Endometrium (tissue), 2 donors: ENCODE data around the gene TYRP1.
"Not testable (repeated sequence)": the region's sequence is repeated elsewhere in the genome, so short reads cannot be mapped to it uniquely, and the experiment has no call there.

Experiments
- FAIRE-seq: peaks from 2 replicates; lab custom pipeline; 2012; peaks lifted over from hg19 to GRCh38; lab: Jason Lieb, UNC
- donor health status: control.
- donor health status: control.

Gene TYRP1

GRCh38 chr9:12693141-12693540, at the start of gene TYRP1:
TSS of gene TYRP1 (plus strand) at chr9:12693385. CDS start at chr9:12693997, 612 bp downstream.
- FAIRE-seq, result no peak

DNA sequence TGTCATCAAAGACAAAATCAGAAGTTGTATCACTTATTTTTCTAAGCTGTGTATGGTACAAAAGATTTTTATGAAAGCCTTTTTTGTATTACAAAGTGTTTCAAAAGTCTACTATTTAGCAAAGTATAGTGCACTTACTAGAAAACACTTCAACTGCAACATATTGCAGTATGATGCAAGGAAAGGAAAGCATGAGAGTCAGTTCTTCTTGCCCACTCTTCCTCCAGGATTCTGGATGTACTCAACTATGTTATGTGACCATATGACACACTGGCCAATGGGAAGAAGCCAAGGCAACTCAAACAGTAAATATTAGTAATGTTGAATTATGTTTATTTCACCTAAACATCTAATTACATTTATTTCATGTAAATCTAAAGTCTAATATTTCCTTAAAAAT, 49.5 kb upstream of the TYRP1 start:
- no peak for FAIRE-seq

- no peak for FAIRE-seq
Observed at GRCh38 chr9:12648925-12649324, 44.3 kb upstream of the TYRP1 start.

DNA sequence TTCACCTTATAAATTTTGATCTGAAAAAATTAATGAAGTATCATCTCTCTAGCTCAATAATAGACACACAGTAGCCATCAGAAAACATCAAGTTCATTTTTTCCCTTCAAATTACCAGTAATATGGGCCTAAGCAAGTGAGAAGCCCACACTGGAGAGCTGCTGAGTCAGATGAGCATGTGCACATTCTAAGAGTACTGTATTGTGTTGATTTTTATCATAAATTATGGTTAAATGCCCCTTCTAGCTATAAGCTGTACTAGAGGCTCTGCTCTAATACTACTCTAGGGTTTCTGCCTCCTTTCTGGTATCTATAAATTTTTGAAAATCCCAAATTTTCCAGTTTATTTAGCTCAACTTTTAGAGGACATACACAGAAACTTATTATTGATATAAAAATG, 42.1 kb upstream of the TYRP1 start:
- no peak for FAIRE-seq

GRCh38 chr9:12652973-12653372, 40.2 kb upstream of the TYRP1 start:
- no peak for FAIRE-seq

GRCh38 chr9:12656803-12657202, 36.4 kb upstream of the TYRP1 start:
- no peak for FAIRE-seq

DNA sequence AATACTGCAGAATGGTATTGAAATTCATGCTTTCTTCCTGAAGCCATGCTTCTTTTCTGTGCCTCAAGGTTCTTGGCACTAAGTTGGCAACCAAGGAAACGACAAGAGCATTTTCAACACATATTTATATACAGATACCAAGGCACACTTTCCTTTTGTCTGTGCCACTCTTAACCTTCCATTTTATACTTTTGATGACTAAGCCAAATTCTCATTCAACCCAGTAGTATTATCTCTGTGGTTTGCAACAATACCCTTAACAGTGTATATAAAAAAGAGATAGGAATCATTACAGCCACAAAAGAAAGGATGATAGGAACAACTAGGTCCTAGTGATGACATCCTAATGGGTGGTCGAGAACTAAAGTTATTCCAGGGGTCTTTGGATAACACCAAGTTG, 36.0 kb upstream of the TYRP1 start:
- no peak for FAIRE-seq

GRCh38 chr9:12657998-12658397, 35.2 kb upstream of the TYRP1 start:
- no peak for FAIRE-seq

DNA sequence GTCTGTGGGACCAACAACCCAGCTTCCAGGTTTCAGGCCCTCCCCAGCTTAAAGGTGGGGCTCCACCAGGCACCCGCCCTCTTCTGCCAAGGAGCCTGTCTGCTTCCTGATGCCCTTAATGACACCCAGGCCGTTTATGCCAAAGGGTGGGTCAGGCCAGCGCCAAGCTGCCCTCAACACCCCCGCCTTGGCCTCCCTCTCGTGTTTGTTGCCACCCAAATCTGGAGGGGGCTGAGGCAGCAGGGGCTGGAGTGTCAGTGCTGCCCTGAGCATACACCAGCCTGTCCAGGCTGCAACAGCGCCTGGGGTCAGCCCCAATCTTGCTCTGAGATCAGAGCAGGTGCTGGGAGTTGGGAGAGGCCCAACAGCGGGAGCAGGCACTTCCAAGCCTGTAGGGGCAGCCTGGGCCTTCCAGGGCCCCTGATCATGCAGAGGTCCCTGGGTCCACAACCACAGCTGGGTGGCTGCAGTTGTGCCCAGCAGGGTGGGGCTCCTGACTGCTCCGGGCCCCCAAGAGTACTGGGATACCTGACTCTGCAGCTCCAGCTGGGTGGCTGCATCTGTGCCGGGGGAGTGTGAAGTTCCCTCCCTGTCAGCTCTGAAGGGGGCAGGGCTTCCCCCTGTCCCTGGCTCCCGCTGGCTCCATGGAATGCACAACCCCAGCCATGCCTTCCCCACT, 34.5 kb upstream of the TYRP1 start:
- no peak for FAIRE-seq

DNA sequence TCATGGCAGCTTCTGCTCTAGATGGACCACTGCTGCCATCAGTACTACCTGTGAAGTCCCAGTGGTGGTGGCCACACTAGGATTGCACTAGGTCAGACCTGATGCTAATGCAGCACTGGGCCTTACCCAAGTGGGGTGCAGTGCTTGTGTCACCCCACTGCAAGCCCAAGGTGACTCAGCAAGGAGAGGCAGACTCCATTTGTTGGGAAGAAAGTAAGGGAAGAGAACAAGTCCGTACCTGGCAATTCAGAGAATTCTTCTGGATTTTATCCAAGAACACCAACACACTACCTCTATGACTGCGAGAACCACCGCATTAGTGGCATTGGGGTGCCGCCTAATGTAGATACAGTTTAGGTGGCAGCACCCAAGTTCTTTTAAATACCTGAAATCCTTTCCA, 34.0 kb upstream of the TYRP1 start:
- FAIRE-seq, result no peak

GRCh38 chr9:12666813-12667212, 26.4 kb upstream of the TYRP1 start:
- no peak for FAIRE-seq

DNA sequence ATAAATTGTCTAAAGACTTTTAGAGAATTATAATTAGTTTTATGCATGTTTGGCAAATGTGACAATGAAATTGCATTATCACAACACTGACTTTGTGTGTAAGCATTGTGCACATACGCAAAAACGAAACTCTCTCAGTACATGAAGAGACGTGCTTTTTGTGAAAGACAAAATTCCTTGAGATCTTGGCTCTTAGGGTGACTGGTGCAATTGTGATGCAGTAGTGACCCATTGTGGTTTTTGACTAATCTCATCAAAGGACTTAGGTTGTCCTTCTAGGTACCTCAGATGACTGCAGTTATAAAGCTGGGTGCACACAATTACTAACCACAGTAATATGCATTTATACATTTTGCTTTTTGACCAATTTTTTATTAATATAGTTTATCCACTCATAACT, 25.3 kb upstream of the TYRP1 start:
- no peak for FAIRE-seq

DNA sequence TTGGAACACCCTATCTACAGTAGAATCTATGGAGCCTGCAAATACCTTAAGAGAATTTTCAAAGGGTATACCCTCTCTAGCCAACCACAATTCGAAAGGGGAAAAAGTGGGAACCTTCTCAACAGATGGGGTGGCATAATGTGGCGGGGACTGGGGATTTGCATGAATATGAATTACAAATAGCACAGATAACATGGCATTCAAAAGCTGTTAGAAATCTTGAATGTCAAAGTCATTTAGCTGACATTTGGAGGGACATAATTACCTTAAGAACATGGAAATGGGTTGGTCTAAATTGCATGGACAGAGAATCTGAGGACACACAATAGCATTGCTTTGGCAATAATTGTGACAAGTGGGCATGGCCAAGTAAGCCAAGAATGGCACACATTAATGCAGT, 23.2 kb upstream of the TYRP1 start:
- FAIRE-seq, result no peak

- FAIRE-seq, result no peak
Observed at GRCh38 chr9:12674961-12675360, 18.2 kb upstream of the TYRP1 start.

DNA sequence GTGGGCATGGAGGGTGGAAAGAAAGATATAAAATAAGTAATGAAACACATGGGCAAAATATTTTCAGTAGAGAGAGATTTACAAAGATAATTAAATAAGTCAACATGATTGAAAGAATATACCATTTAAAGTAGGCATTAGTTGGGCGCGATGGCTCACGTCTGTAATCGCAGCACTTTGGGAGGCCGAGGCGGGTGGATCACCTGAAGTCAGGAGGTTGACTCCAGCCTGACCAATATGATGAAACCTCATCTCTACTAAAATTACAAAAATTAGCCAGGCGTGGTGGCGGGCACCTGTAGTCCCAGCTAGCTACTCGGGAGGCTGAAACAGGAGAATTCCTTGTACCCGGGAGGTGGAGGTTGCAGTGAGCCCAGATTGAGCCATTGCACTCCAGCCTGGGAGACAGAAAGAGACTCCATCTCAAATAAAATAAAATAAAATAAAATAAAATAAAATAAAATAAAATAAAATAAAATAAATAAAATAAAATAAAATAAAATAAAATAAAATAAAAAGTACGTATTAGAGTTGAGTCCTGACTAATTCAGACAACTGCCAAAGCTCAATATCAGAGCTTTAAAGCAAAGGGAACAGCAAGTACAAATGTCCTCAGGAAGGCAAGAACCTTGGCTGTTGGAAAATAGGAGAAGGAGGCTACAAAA, 15.6 kb upstream of the TYRP1 start:
- not testable (repeated sequence) for FAIRE-seq

- no peak for FAIRE-seq
Observed at GRCh38 chr9:12680341-12680740, 12.8 kb upstream of the TYRP1 start.

- no peak for FAIRE-seq
Observed at GRCh38 chr9:12680757-12681156, 12.4 kb upstream of the TYRP1 start.

GRCh38 chr9:12681620-12682019, 11.6 kb upstream of the TYRP1 start:
- no peak for FAIRE-seq

DNA sequence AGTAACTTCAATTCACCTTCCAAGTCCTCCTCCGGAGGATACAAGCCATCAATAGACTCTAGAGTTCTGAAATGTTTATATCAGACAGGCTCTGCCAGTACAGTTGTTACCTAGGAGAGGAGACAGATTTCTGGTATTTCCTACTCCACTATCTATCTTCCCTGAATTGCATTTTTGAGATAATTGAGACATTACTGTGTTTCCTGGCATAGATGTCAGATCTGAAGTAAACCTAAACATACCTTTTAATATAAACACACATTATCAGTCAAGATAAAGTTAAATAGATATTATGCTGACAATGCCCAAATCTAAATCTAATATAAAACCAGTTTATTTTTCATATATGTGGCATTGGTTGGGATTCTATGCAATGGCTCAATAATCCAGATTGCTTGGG, 8.2 kb upstream of the TYRP1 start:
- FAIRE-seq, result no peak

- no peak for FAIRE-seq
Observed at GRCh38 chr9:12689233-12689632, 4.0 kb upstream of the TYRP1 start.

DNA sequence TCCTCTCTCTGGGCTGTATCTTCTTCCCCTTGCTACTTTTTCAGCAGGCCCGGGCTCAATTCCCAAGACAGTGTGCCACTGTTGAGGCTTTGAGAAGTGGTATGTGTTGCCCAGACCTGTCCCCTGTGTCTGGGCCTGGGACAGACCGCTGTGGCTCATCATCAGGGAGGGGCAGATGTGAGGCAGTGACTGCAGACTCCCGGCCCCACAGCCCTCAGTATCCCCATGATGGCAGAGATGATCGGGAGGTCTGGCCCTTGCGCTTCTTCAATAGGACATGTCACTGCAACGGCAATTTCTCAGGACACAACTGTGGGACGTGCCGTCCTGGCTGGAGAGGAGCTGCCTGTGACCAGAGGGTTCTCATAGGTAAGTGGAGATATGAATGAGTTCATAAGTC, 828 bp downstream of the TYRP1 start:
- no peak for FAIRE-seq

- FAIRE-seq, result no peak
Observed at GRCh38 chr9:12695474-12695873, 2.3 kb downstream of the TYRP1 start.

DNA sequence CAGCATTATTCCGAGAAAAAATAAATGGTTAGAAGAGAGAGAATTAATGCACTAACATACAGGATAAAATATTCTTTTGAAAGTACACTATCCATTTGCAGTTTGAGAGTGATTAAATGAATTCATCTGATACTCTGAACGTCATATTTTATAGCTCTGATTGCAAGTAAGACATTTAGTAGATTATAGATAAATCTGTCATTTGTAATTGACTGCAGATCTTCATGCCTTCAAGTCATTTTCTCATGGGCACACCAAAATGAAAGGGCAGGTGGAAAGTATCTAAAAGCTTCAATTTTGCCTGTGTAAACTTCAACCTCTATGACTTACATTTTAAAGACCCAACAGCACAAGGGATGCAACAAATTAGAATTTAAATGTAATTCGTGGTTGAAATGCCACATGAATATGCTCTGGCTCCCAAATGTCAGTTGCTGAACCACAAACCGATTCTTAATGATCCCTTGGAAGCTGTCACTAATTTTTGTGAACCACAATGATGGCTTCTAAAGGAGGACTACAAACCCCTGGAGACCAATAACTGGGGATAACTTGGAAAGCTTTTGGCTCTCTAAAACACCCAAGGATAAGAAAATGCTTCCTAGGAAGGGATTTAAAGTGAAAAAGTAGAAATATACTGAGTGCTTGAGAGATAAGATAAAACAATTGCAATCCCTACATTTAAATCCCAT, 3.9 kb downstream of the TYRP1 start:
- FAIRE-seq, result no peak

- FAIRE-seq, result no peak
Observed at GRCh38 chr9:12697719-12698118, 4.5 kb downstream of the TYRP1 start.
